Stimulated activated CD4-positive, alpha-beta T cell treated with anti-CD3 and anti-CD28 coated beads, TNF-alpha, amount 100 ng/mL, for 4 hours (primary cell): Measurements from ENCODE around the gene BTG4.
A peak's percentile ranks its signal among the peaks of the same experiment; 100 is the strongest.

Experiments used
- DNase-seq, 3 experiments: peaks; one replicate each; pipeline ENCODE4 v3.0.0-alpha.2; 2020; ENCODE audit warnings: low read depth in 3 of 3

BTG4 gene

GRCh38 chr11:111537336-111537860, 25.2 kb upstream of the BTG4 start:
- DNase-seq = no peak

GRCh38 chr11:111535281-111535680, 23.1 kb upstream of the BTG4 start:
- no peak for DNase-seq

- no peak for DNase-seq
These were observed 20.2 kb upstream of the BTG4 start for GRCh38 chr11:111532365-111532709.

GRCh38 chr11:111531687-111532364, 19.6 kb upstream of the BTG4 start:
- peak in 1 of 3 experiments; percentile 18 for DNase-seq

GRCh38 chr11:111531136-111531535, 18.9 kb upstream of the BTG4 start:
- no peak for DNase-seq

GRCh38 chr11:111530091-111530490, 17.9 kb upstream of the BTG4 start:
- no peak for DNase-seq

- DNase-seq = no peak
These were observed 16.4 kb upstream of the BTG4 start for GRCh38 chr11:111528557-111528956.

GRCh38 chr11:111527279-111527678, 15.1 kb upstream of the BTG4 start:
- DNase-seq = no peak

GRCh38 chr11:111526501-111526900, 14.3 kb upstream of the BTG4 start:
- DNase-seq = no peak

GRCh38 chr11:111525456-111525855, 13.3 kb upstream of the BTG4 start:
- no peak for DNase-seq

- no peak for DNase-seq
These were observed 11.9 kb upstream of the BTG4 start for GRCh38 chr11:111524056-111524455.

GRCh38 chr11:111523343-111523742, 11.2 kb upstream of the BTG4 start:
- DNase-seq = no peak

- DNase-seq = no peak
These were observed 10.2 kb upstream of the BTG4 start for GRCh38 chr11:111522426-111522825.

GRCh38 chr11:111521135-111521534, 8.9 kb upstream of the BTG4 start:
- DNase-seq = no peak

- DNase-seq = no peak
These were observed 8.4 kb upstream of the BTG4 start for GRCh38 chr11:111520560-111520959.

- DNase-seq = no peak
These were observed 6.5 kb upstream of the BTG4 start for GRCh38 chr11:111518668-111519067.

- DNase-seq = no peak
These were observed 3.4 kb upstream of the BTG4 start for GRCh38 chr11:111515591-111515990.

- DNase-seq = no peak
These were observed 2.2 kb upstream of the BTG4 start, which contains the start of gene HOATZ for GRCh38 chr11:111514216-111515031. Gene HOATZ (plus strand): TSS chr11:111514778. CDS start chr11:111514785, 7 bp downstream.

- no peak for DNase-seq
These were observed 1.0 kb upstream of the BTG4 start for GRCh38 chr11:111513240-111513605.

GRCh38 chr11:111510311-111510710, 1.9 kb downstream of the BTG4 start:
- DNase-seq = no peak

GRCh38 chr11:111502611-111503010, 9.6 kb downstream of the BTG4 start:
- no peak for DNase-seq

GRCh38 chr11:111500481-111500880, 11.7 kb downstream of the BTG4 start:
- DNase-seq = no peak

GRCh38 chr11:111499483-111499882, 12.7 kb downstream of the BTG4 start:
- no peak for DNase-seq
